Melanocyte of skin (primary cell): ENCODE results near the gene CYP51A1. TPM values are rescaled to one million over a fixed set of nuclear protein-coding genes. Genes with fewer than 3 reads are reported as not detected.

Source experiments
- total RNA-seq, 2 donors: library from RNA; depleted of rRNA; stranded (reverse); fragments of >200 nt; gene quantifications; 2 replicates each; pipeline ENCODE4 v1.2.3, GENCODE V29; 2012

CYP51A1 gene
- 100 to 1,000 TPM; 266 to 278 TPM for total RNA-seq

DNA sequence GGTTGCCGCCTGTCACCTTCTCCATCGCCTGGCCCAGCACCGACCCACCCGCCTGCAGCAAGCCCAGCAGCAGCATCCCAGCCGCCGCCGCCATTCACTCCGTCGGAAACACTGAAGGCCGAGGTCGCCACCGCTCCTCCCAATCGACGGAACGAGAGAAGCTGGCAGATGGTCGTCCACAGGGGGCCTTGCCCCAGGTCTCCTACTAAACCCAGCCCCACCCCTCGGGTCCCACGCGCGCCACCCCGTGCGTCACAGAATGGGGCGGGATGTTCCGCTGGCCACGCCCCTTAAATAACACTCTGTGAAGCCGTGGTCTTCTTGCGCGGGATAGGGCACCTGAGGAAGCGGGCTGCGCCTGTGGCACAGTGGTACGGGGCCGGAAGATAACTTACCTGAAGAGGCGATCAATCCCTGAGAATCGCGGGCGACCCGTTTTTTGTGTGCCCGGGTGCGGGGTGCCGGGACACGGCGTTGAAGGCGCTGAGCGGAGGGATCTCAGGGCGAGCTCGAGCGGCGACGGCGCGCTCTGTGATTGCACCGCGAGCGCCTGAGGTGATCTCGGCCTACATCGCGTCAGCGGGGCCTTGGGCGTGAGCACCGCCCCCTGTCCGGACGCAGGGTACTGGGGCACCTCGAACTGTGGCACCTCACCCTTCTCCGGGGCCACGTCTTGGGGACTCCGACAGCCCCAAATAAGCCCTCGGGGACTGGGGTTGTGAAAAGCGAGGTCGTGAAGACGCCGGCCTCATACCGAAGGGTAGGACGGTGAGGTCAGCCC lies at the start of gene CYP51A1:
CYP51A1 (minus strand) TSS at position 207 of the 781 bp plus-strand sequence; CDS start at position 94, 113 bp downstream.

DNA sequence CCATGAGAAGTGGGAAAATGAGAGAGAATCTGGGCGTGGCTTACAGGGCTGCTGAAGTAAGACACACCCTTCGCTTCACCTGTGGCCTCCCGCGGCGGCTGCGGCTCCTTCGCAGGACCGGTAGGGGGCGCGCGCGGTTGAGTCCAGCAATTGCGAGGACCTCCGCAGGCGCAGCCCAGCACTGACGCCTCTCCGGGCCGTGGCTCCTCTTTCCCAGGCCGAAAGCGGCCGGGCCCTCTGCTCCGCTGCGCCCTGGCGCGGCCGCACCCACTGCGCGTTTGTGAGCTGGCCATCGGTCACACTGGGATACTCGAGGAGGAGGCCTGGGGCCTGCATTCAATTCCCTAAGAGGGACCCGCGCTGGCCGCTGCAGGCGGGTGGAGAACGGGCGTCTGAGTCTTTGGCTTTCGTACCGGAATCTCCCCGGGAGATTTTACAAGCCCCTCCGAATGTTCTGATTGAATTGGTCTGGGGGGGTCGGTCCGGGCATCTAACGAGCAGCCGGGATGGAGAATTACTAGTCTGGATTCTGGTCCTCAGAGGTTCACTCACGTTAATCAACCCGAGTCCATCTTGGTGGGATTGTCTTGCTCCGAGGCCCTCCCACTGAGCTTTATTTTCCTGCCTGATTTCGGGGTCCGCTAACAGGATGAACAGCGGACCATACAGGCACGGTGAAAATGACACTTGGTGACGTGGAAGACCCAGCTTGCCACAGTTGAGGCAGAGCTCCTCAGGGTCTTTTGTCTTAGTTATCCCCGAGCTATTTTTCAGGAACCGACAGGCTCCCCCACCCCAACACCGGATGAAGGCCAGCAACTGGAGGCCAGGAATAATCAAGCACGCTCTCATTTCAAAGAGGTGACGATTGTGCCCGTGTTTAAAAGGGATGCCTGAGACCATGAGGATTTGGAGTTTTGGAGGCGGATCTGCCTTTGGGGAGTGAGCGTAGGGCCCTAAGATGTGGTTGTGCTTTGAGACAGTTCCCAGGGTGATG lies 44.9 kb upstream of the CYP51A1 start, which contains the start of gene LRRD1:
LRRD1 (minus strand) TSS at position 215 of the 997 bp plus-strand sequence. CDS start 13,940 bp downstream, outside the sequence.

Other genes with a start within 250 kb of the CYP51A1 start
- 10 to 100 TPM; 14.0 to 26.2 TPM for gene AKAP9, start 193.6 kb downstream of the CYP51A1 start, total RNA-seq
- gene LRRD1, start 44.7 kb upstream of the CYP51A1 start, total RNA-seq, result under 1 TPM; under 0.01 TPM
- 10 to 100 TPM; 31.0 to 44.6 TPM for gene KRIT1, start 111.4 kb upstream of the CYP51A1 start, total RNA-seq
- gene ANKIB1, start 111.5 kb upstream of the CYP51A1 start, total RNA-seq, result 10 to 100 TPM; 45.8 to 50.3 TPM